Esophagus muscularis mucosa (tissue), 4 donors: Measurements from ENCODE around the gene GLRA2. TPM values are rescaled to one million over a fixed set of nuclear protein-coding genes. Genes with fewer than 3 reads are reported as not detected.

Experiments used
- DNase-seq: peaks from one replicate; pipeline ENCODE4 v3.0.0-alpha.2; 2017; ENCODE audit errors: extremely low spot score
- H3K27ac ChIP-seq, 4 donors: fragments of 200-600 bp; sonication (generic); replicated peaks in 1 of 4; 1 replicate in 3 of 4; 2 replicates in 1 of 4; pipeline ENCODE4 v1.5.1; 2016 to 2019; ENCODE audit warnings: mild to moderate bottlenecking in 1 of 4
- H3K27me3 ChIP-seq, 4 donors: fragments of 200-600 bp; sonication (generic); one replicate each; pipeline versions ENCODE4 v1.5.1 to v1.6.0; 2016 to 2019
- H3K36me3 ChIP-seq, 4 donors: fragments of 200-600 bp; sonication (generic); one replicate each; pipeline ENCODE4 v1.5.1; 2016 to 2019
- H3K4me1 ChIP-seq, 4 donors: fragments of 200-600 bp; sonication (generic); one replicate each; pipeline ENCODE4 v1.5.1; 2016 to 2019
- H3K4me3 ChIP-seq, 4 donors: fragments of 200-600 bp; sonication (generic); 1 replicate in 2 of 4; 2 replicates in 2 of 4; pipeline ENCODE4 v1.5.1; 2016 to 2019; ENCODE audit warnings: mild to moderate bottlenecking in 4 of 4, moderate library complexity in 1 of 4
- H3K9me3 ChIP-seq, 4 donors: fragments of 200-600 bp; sonication (generic); 1 replicate in 3 of 4; 2 replicates in 1 of 4; pipeline ENCODE4 v1.5.1; 2016 to 2019
- CTCF ChIP-seq, 3 experiments: fragments of 200-600 bp in 2 of 3; fragments of 450-650 bp in 1 of 3; sonication (generic) in 2 of 3; IDR thresholded peaks; one replicate each; pipeline ENCODE4 v1.5.1; 2017 to 2019; ENCODE audit warnings: antibody characterized with exemption in 3 of 3, mild to moderate bottlenecking in 2 of 3, moderate library complexity in 1 of 3
- EP300 ChIP-seq: sonication (generic); formaldehyde crosslinking; IDR thresholded peaks from one replicate; pipeline ENCODE4 v1.6.1; 2017; ENCODE audit warnings: antibody characterized with exemption
- POLR2A ChIP-seq: fragments of 450-650 bp; IDR thresholded peaks from one replicate; pipeline ENCODE4 v1.6.1; 2017; ENCODE audit warnings: antibody characterized with exemption, moderate library complexity, mild to moderate bottlenecking, low read depth
- POLR2AphosphoS5 ChIP-seq, 2 donors: sonication (generic); formaldehyde crosslinking; IDR thresholded peaks; one replicate each; pipeline ENCODE4 v1.6.1; 2017; ENCODE audit warnings: antibody characterized with exemption in 2 of 2
- WGBS: methylation state at CpG from one replicate; pipeline ENCODE4 v1.1.5; 2018; 5-methylcytosine and 5-hydroxymethylcytosine counted together
- intact Hi-C: fragments of 100-400 bp; cut with DNase I; formaldehyde crosslinking; loops from one replicate; pipeline ENCODE4 v1.15.1; 2023
- total RNA-seq, 4 donors: library from RNA; depleted of rRNA; stranded (reverse); fragments of >200 nt; gene quantifications; one replicate each; pipeline versions ENCODE4 v1.1.0 to v1.2.1, GENCODE V29; 2016

Gene GLRA2
- total RNA-seq, 4 donors from 2014 or later, result not detected

GRCh38 chrX:14508025-14508690 is 21.2 kb upstream of the GLRA2 start:
- intact Hi-C loops, result no loop called here
- H3K9me3 ChIP-seq, result no peaks in the 10 kb centered on the region
- no peak overlapping the region for H3K4me3 ChIP-seq
- H3K27ac ChIP-seq, result no peak overlapping the region
- no peaks in the 10 kb centered on the region for H3K36me3 ChIP-seq
- DNase-seq, result no peak
- 65% methylated on average over 3 of the region's 3 CpGs for WGBS
- TF ChIP-seq POLR2AphosphoS5 (IDR thresholded peaks at IDR 0.05) (no peak), POLR2A (no peak), EP300 (no peak), CTCF (IDR thresholded peaks at IDR 0.05) (no peak)
- no peaks in the 10 kb centered on the region for H3K27me3 ChIP-seq
- H3K4me1 ChIP-seq, result peaks cover 0 to 18% (median 2%) of the 10 kb centered on the region in 4 donors

GRCh38 chrX:14509325-14510057 is 19.8 kb upstream of the GLRA2 start:
- intact Hi-C loops, result no loop called here
- no peak for DNase-seq

GRCh38 chrX:14528629-14529289 is 577 bp upstream of the GLRA2 start:
- Histone ChIP-seq H3K4me3 (no peak overlapping the region), H3K27ac (no peak overlapping the region), H3K4me1 (peaks cover 0 to 4% (median 2%) of the 10 kb centered on the region in 4 donors), H3K36me3 (no peaks in the 10 kb centered on the region), H3K9me3 (no peaks in the 10 kb centered on the region), H3K27me3 (no peaks in the 10 kb centered on the region)
- 25% methylated on average over 14 of the region's 14 CpGs for WGBS
- intact Hi-C loops, result no loop called here
- DNase-seq, result no peak
- TF ChIP-seq POLR2A (no peak), CTCF (IDR thresholded peaks at IDR 0.05) (peak; percentile 27 to 41 (median 38)), POLR2AphosphoS5 (IDR thresholded peaks at IDR 0.05) (no peak)

More at GRCh38 chrX:14509325-14510057, 19.8 kb upstream of the GLRA2 start:
- Histone ChIP-seq H3K4me3 (no peak overlapping the region), H3K27ac (no peak overlapping the region), H3K36me3 (no peaks in the 10 kb centered on the region), H3K9me3 (no peaks in the 10 kb centered on the region), H3K27me3 (no peaks in the 10 kb centered on the region), H3K4me1 (peaks cover 0 to 18% (median 2%) of the 10 kb centered on the region in 4 donors)
- no peak for TF ChIP-seq EP300
- no peak for TF ChIP-seq CTCF (IDR thresholded peaks at IDR 0.05)
- TF ChIP-seq POLR2AphosphoS5 (IDR thresholded peaks at IDR 0.05), result no peak
- no peak for TF ChIP-seq POLR2A
- WGBS, result 67% methylated on average over 4 of the region's 4 CpGs

GRCh38 chrX:14533867-14534266 is 4.5 kb downstream of the GLRA2 start:
- Histone ChIP-seq H3K27ac (no peak overlapping the region), H3K4me3 (no peak overlapping the region), H3K36me3 (no peaks in the 10 kb centered on the region), H3K4me1 (peaks cover 0 to 4% (median 2%) of the 10 kb centered on the region in 4 donors), H3K9me3 (no peaks in the 10 kb centered on the region), H3K27me3 (no peaks in the 10 kb centered on the region)
- intact Hi-C loops, result no loop called here
- 81% methylated on average over 1 of the region's 1 CpG for WGBS
- TF ChIP-seq POLR2AphosphoS5 (IDR thresholded peaks at IDR 0.05) (no peak), EP300 (no peak), CTCF (IDR thresholded peaks at IDR 0.05) (no peak), POLR2A (no peak)
- no peak for DNase-seq
